Stimulated activated naive CD8-positive, alpha-beta T cell treated with anti-CD3 and anti-CD28 coated beads, Interleukin-15, Interleukin-2, amounts not matched to agents 100 ng/mL and 50 ng/mL, for 24 hours (primary cell): Measurements from ENCODE around the gene PAK5.

ENCODE experiments used
- H3K27ac Mint-ChIP-seq: one replicate; pipeline ENCODE4 v1.8.0; 2021; ENCODE audit warnings: mild to moderate bottlenecking, mixed read lengths
- H3K27me3 Mint-ChIP-seq: one replicate; pipeline ENCODE4 v1.8.0; 2021; ENCODE audit warnings: mixed read lengths
- H3K36me3 Mint-ChIP-seq: one replicate; pipeline ENCODE4 v1.8.0; 2021; ENCODE audit warnings: low read depth, mixed read lengths
- H3K4me1 Mint-ChIP-seq: one replicate; pipeline ENCODE4 v1.8.0; 2021; ENCODE audit warnings: low read depth, mixed read lengths
- H3K4me3 Mint-ChIP-seq: one replicate; pipeline ENCODE4 v1.8.0; 2021; ENCODE audit warnings: mild to moderate bottlenecking, mixed read lengths
- H3K9me3 Mint-ChIP-seq: one replicate; pipeline ENCODE4 v1.8.0; 2021; ENCODE audit warnings: mixed read lengths

The PAK5 gene

GRCh38 chr20:9743871-9744270 is 95.0 kb downstream of the PAK5 start:
- Mint-ChIP-seq H3K4me1 (no peaks in the 10 kb centered on the region), H3K27me3 (no peaks in the 10 kb centered on the region), H3K27ac (no peak overlapping the region), H3K4me3 (no peak overlapping the region), H3K9me3 (peaks cover 6% of the 10 kb centered on the region), H3K36me3 (no peaks in the 10 kb centered on the region)

DNA sequence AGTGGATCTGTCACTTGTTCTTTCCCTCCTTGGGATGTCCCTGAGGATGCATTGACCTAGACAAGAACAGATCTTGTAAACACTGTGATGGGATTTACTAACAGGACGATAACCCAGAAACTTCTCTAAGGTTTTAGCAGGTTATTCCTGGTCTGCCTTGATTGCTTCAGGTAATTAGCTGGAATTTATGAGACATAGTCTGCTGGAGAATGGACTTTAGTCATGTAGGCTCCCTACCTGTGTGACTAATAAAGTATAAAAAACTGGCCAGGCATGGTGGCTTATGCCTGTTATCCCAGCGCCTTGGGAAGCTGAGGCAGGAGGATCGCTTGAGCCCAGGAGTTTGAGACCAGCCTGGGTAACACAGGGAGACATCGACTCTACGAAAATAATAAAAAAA is 96.1 kb downstream of the PAK5 start:
- Mint-ChIP-seq H3K4me1 (no peaks in the 10 kb centered on the region), H3K27me3 (no peaks in the 10 kb centered on the region), H3K4me3 (no peak overlapping the region), H3K9me3 (peaks cover 6% of the 10 kb centered on the region), H3K27ac (no peak overlapping the region), H3K36me3 (no peaks in the 10 kb centered on the region)

GRCh38 chr20:9741996-9742395 is 96.9 kb downstream of the PAK5 start:
- H3K9me3 Mint-ChIP-seq = peaks cover 6% of the 10 kb centered on the region
- no peak overlapping the region for H3K27ac Mint-ChIP-seq
- H3K27me3 Mint-ChIP-seq = no peaks in the 10 kb centered on the region
- no peaks in the 10 kb centered on the region for H3K36me3 Mint-ChIP-seq
- H3K4me3 Mint-ChIP-seq = no peak overlapping the region
- no peaks in the 10 kb centered on the region for H3K4me1 Mint-ChIP-seq

GRCh38 chr20:9740486-9740885 is 98.4 kb downstream of the PAK5 start:
- Mint-ChIP-seq H3K36me3 (no peaks in the 10 kb centered on the region), H3K4me1 (no peaks in the 10 kb centered on the region)

DNA sequence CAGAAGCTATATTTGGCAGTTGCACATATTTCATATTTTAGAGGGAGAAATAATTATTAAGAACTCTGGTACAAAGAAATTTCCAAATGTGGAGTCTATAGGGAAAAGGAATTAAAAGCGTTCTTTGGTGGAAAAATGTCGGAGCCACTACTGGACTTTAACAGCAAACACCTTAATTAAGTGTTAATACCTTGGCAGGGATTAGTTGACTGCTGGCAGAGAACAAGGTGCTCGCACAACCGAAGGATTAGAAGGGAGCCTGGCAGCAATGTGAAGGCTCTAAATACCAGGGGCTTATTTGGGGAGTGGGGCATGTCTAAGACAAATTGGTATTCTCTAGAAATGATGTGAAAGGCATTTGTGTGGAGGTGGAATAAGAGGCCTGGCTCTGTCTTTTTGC is 98.9 kb downstream of the PAK5 start:
- Mint-ChIP-seq H3K36me3 (no peaks in the 10 kb centered on the region), H3K27ac (no peak overlapping the region), H3K9me3 (peaks cover 10% of the 10 kb centered on the region), H3K4me3 (no peak overlapping the region), H3K4me1 (no peaks in the 10 kb centered on the region), H3K27me3 (no peaks in the 10 kb centered on the region)

More at GRCh38 chr20:9740486-9740885, 98.4 kb downstream of the PAK5 start:
- peaks cover 10% of the 10 kb centered on the region for H3K9me3 Mint-ChIP-seq
- no peak overlapping the region for H3K27ac Mint-ChIP-seq
- no peak overlapping the region for H3K4me3 Mint-ChIP-seq
- no peaks in the 10 kb centered on the region for H3K27me3 Mint-ChIP-seq

- H3K4me1 Mint-ChIP-seq = no peaks in the 10 kb centered on the region
- H3K4me3 Mint-ChIP-seq = no peak overlapping the region
- H3K27me3 Mint-ChIP-seq = no peaks in the 10 kb centered on the region
- H3K27ac Mint-ChIP-seq = no peak overlapping the region
- H3K9me3 Mint-ChIP-seq = peaks cover 19% of the 10 kb centered on the region
- no peaks in the 10 kb centered on the region for H3K36me3 Mint-ChIP-seq
These were observed 102.5 kb downstream of the PAK5 start for GRCh38 chr20:9736373-9736772.

GRCh38 chr20:9723501-9724202 is 115.2 kb downstream of the PAK5 start:
- no peak overlapping the region for H3K4me3 Mint-ChIP-seq
- H3K27ac Mint-ChIP-seq = no peak overlapping the region
- H3K9me3 Mint-ChIP-seq = peaks cover 6% of the 10 kb centered on the region
- H3K4me1 Mint-ChIP-seq = no peaks in the 10 kb centered on the region
- no peaks in the 10 kb centered on the region for H3K36me3 Mint-ChIP-seq
- H3K27me3 Mint-ChIP-seq = no peaks in the 10 kb centered on the region

DNA sequence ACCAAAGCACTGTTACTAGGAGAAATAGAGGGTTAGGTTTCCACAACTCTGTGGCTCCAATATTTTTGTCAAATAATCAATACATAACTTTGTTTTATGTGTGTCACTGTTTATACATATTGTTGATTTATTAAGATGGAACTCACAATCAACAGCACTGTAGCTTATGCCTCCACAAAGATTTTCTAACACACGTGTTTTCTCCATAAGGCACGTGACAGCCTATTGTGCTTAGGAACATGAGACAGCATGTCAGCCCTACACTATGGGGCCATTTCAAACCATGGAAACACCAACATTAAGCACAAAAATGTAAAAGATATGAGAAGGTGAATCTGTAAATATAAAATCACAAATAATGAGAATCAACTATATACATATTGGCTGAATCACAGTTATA is 127.0 kb downstream of the PAK5 start:
- Mint-ChIP-seq H3K4me1 (no peaks in the 10 kb centered on the region), H3K27ac (no peak overlapping the region), H3K9me3 (peaks cover 8% of the 10 kb centered on the region), H3K27me3 (no peaks in the 10 kb centered on the region), H3K4me3 (no peak overlapping the region), H3K36me3 (no peaks in the 10 kb centered on the region)

DNA sequence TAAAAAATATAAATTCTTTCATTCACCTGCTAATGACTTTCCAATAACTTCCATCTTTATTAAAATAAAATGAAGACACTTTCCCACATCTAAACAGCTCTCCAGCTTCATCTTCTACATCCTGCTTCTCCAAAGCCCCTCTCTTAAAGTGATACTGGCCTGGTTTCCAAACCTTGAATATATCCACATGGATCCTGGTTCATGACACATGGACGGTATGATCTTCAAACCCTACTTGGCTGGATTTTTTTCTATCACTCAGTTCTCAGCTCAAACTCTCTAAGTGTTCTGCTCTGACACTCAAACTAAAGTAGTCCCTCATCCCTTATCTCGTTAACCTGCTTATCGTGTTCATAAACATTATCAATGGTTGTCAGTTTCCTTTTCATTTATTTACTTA is 128.2 kb downstream of the PAK5 start:
- Mint-ChIP-seq H3K36me3 (no peaks in the 10 kb centered on the region), H3K4me3 (no peak overlapping the region), H3K9me3 (peaks cover 8% of the 10 kb centered on the region), H3K4me1 (no peaks in the 10 kb centered on the region), H3K27me3 (no peaks in the 10 kb centered on the region), H3K27ac (no peak overlapping the region)

GRCh38 chr20:9705722-9706476 is 133.0 kb downstream of the PAK5 start:
- Mint-ChIP-seq H3K27ac (no peak overlapping the region), H3K4me1 (no peaks in the 10 kb centered on the region), H3K36me3 (no peaks in the 10 kb centered on the region), H3K9me3 (peaks cover 12% of the 10 kb centered on the region), H3K4me3 (no peak overlapping the region), H3K27me3 (no peaks in the 10 kb centered on the region)

DNA sequence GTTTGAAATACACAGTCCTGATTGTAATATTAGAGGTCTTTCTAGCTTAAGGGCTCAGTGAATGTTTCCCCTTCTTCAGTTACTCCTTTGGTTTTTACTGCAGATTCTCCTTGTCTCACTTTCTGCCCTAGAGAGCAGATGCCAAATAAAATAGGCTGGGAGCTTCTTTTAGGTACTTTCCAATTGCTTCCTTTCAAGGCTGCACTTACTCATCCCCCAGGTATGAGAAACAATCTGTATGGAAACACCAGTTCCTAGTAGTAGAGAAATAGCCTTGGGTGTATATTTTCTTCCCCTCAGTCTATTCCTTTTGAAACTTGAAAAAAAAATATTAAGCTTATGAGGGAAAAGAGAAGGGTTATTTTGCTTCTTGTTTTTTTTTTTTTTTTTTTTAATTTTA is 139.7 kb downstream of the PAK5 start:
- no peaks in the 10 kb centered on the region for H3K36me3 Mint-ChIP-seq
- no peaks in the 10 kb centered on the region for H3K9me3 Mint-ChIP-seq
- H3K27me3 Mint-ChIP-seq = no peaks in the 10 kb centered on the region

GRCh38 chr20:9689041-9689440 is 149.8 kb downstream of the PAK5 start:
- Mint-ChIP-seq H3K27ac (no peak overlapping the region), H3K36me3 (no peaks in the 10 kb centered on the region), H3K4me3 (no peak overlapping the region), H3K4me1 (no peaks in the 10 kb centered on the region), H3K9me3 (no peaks in the 10 kb centered on the region), H3K27me3 (no peaks in the 10 kb centered on the region)

More for the DNA sequence above, 139.7 kb downstream of the PAK5 start:
- H3K27ac Mint-ChIP-seq = no peak overlapping the region
- no peak overlapping the region for H3K4me3 Mint-ChIP-seq
- no peaks in the 10 kb centered on the region for H3K4me1 Mint-ChIP-seq

DNA sequence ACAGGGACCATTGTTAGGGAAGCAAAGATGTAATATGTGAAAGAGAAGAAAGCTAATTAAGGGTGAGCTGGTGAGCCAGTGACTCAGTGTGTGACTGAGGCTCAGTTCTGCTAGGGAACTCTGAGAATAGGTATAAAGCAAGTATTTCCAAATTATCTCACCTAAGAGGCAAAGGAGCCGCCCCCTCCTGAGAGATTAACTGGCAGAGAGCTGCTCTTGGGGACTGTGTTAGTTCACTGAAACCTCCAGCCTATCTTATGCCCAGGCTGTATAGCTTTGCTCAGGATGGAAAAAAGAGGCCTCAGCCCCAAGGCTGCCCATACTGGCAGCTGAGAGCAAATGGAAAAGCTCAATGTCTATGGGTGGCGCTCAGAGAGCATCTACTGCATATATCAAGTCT is 152.0 kb downstream of the PAK5 start:
- no peaks in the 10 kb centered on the region for H3K9me3 Mint-ChIP-seq
- no peak overlapping the region for H3K4me3 Mint-ChIP-seq
- no peaks in the 10 kb centered on the region for H3K36me3 Mint-ChIP-seq
- H3K4me1 Mint-ChIP-seq = no peaks in the 10 kb centered on the region
- no peak overlapping the region for H3K27ac Mint-ChIP-seq
- no peaks in the 10 kb centered on the region for H3K27me3 Mint-ChIP-seq

DNA sequence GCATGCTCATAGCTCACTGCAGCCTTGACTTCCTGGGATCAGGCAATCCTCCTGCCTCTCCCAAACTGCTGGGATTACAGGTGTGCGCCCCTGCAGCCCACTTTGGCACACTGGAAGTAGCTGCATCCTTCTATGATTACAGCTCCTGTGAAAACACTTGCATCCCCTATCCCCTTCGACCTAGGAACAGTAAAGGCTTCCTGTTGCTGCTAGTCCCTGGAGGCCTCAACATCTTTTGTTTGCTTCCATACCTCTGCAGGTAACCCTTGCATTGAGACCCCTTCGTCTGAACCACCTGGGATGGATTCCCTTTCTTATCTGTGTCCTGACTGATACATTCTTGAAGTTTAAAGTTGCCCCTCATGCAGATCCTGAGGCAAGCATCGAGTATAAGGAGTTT is 152.4 kb downstream of the PAK5 start:
- Mint-ChIP-seq H3K4me3 (no peak overlapping the region), H3K36me3 (no peaks in the 10 kb centered on the region), H3K27me3 (no peaks in the 10 kb centered on the region), H3K4me1 (no peaks in the 10 kb centered on the region), H3K9me3 (no peaks in the 10 kb centered on the region), H3K27ac (no peak overlapping the region)

GRCh38 chr20:9686001-9686400 is 152.9 kb downstream of the PAK5 start:
- Mint-ChIP-seq H3K27me3 (no peaks in the 10 kb centered on the region), H3K9me3 (no peaks in the 10 kb centered on the region), H3K4me1 (no peaks in the 10 kb centered on the region), H3K36me3 (no peaks in the 10 kb centered on the region), H3K27ac (no peak overlapping the region), H3K4me3 (no peak overlapping the region)

DNA sequence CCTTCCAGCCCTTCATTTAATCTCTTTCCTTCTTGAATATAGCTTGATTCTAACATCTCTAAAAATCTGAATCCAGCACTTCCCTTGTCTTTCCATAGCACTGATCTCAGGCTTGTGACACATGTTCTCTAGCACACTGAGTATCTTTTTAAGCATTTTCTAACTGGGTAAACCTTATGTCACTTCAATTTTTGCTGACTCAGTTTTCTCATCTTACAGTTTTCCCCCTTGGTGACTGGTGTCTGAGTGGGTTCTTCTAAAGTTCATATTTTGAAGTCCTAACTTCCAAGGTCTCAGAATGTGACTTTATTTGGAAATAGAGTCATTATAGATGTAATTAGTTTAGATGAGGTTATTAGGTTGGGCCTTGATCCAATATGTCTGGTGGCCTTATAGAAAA is 153.9 kb downstream of the PAK5 start:
- Mint-ChIP-seq H3K4me3 (no peak overlapping the region), H3K4me1 (no peaks in the 10 kb centered on the region), H3K9me3 (no peaks in the 10 kb centered on the region), H3K36me3 (no peaks in the 10 kb centered on the region), H3K27ac (no peak overlapping the region), H3K27me3 (no peaks in the 10 kb centered on the region)
